ENCODE results near the gene RARG.

GRCh38 chr12:53196486-53196885 lies 35.5 kb downstream of the RARG start:
- TF ChIP-seq CTCF (conservative IDR thresholded peaks at IDR 0.05) (no peak; the same call in 1 of the 2 replicates), EZH2 (IDR thresholded peaks at IDR 0.05; ENCODE audit: low read depth) (no peak)
